HFFc6 (cell line): ENCODE measurements around the gene LMTK2. TPM values are rescaled to one million over a fixed set of nuclear protein-coding genes. Genes with fewer than 3 reads are reported as not detected.
A peak's percentile ranks its signal among the peaks of the same experiment; 100 is the strongest.

Source experiments
- DNase-seq: peaks from one replicate; pipeline ENCODE4 v3.0.0-alpha.2; 2018
- H3K27ac Mint-ChIP-seq: 2 replicates; pipeline ENCODE4 v1.8.0; 2020; ENCODE audit warnings: mild to moderate bottlenecking, mixed read lengths
- H3K27me3 Mint-ChIP-seq: 2 replicates; pipeline ENCODE4 v1.8.0; 2021; ENCODE audit warnings: mild to moderate bottlenecking, moderate library complexity, mixed read lengths; ENCODE audit not compliant: insufficient read depth
- H3K36me3 Mint-ChIP-seq: 2 replicates; pipeline ENCODE4 v1.8.0; 2021; ENCODE audit warnings: low read depth, mixed read lengths
- H3K4me1 Mint-ChIP-seq: 2 replicates; pipeline ENCODE4 v1.8.0; 2020; ENCODE audit warnings: low read depth, mixed read lengths
- H3K4me3 Mint-ChIP-seq: 2 replicates; pipeline ENCODE4 v1.8.0; 2020; ENCODE audit warnings: mild to moderate bottlenecking, moderate library complexity, mixed read lengths
- H3K9me3 Mint-ChIP-seq: 2 replicates; pipeline ENCODE4 v1.8.0; 2020; ENCODE audit warnings: mild to moderate bottlenecking, mixed read lengths
- total RNA-seq, 6 experiments: library from RNA; stranded (reverse); fragmentation: NEBNext Ultra II Directional; extraction: Animal tissue kit (Norgen Biotek cat#: 25700); gene quantifications; 2 replicates in 1 of 6; 3 replicates in 5 of 6; pipeline ENCODE4 v1.2.3, GENCODE V29; 2021
- TF ChIP-seq, protein P1 (sequence below): fragments of 200-600 bp; sonication (generic); IDR thresholded peaks from 2 replicates; pipeline ENCODE4 v1.5.0; 2021; ENCODE audit warnings: antibody characterized with exemption, mild to moderate bottlenecking

Gene LMTK2
- total RNA-seq, 6 experiments from 2014 or later = 9.2 to 13.5 (median 10.0) TPM

DNA sequence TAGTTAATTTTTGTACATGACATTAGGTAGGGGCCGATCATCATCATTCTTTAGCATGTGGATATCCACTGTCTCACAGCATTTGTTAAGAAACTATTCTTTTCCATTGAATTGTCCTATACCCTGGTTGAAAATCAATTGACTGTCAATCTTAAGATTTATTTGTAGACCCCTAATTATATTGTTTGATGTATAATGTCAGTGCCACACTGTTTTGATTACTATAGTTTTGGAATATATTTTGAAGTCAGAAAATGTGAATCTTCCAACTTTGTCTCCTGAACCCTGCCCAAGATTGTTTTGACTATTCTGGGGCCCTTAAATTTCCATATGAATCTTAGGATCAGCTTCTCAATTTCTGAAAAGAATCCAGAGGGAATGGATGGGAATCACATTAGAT, 6.6 kb upstream of the LMTK2 start:
- peaks cover 47% of the 10 kb centered on the region for H3K9me3 Mint-ChIP-seq
- TF ChIP-seq, protein P1, sequence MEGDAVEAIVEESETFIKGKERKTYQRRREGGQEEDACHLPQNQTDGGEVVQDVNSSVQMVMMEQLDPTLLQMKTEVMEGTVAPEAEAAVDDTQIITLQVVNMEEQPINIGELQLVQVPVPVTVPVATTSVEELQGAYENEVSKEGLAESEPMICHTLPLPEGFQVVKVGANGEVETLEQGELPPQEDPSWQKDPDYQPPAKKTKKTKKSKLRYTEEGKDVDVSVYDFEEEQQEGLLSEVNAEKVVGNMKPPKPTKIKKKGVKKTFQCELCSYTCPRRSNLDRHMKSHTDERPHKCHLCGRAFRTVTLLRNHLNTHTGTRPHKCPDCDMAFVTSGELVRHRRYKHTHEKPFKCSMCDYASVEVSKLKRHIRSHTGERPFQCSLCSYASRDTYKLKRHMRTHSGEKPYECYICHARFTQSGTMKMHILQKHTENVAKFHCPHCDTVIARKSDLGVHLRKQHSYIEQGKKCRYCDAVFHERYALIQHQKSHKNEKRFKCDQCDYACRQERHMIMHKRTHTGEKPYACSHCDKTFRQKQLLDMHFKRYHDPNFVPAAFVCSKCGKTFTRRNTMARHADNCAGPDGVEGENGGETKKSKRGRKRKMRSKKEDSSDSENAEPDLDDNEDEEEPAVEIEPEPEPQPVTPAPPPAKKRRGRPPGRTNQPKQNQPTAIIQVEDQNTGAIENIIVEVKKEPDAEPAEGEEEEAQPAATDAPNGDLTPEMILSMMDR = no peak
- H3K4me3 Mint-ChIP-seq = no peak overlapping the region
- H3K27me3 Mint-ChIP-seq = no peaks in the 10 kb centered on the region; the same call in none of the 2 replicates
- no peak overlapping the region for H3K27ac Mint-ChIP-seq
- peaks cover 13% of the 10 kb centered on the region for H3K36me3 Mint-ChIP-seq
- no peaks in the 10 kb centered on the region for H3K4me1 Mint-ChIP-seq
- DNase-seq = no peak

DNA sequence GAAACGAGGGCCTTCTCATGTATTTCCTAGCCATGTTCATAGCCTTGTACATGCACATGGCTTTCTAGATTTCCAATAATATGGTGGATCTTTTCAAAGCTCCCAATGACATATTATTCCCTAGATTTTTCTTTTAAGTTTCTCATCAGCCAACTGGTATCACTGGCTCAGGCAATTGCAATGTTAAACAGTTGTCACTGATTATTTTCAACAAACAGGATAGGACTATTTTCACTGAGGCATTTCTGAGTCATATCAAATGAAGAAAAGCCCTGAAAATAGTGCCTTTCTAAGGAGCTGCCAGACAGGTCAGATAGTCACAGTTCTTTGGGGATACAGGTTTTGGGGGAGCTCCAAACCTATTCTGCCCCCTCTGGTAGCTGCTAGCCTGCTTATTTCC, 4.5 kb upstream of the LMTK2 start:
- Mint-ChIP-seq H3K27me3 (no peaks in the 10 kb centered on the region; the same call in none of the 2 replicates), H3K36me3 (peaks cover 13% of the 10 kb centered on the region), H3K4me3 (no peak overlapping the region), H3K4me1 (0 out of 2 replicates have a peak, but pooled peaks cover 5% of the 10 kb centered on the region), H3K9me3 (peaks cover 42% of the 10 kb centered on the region), H3K27ac (no peak overlapping the region)
- TF ChIP-seq, protein P1 = no peak
- DNase-seq = no peak

DNA sequence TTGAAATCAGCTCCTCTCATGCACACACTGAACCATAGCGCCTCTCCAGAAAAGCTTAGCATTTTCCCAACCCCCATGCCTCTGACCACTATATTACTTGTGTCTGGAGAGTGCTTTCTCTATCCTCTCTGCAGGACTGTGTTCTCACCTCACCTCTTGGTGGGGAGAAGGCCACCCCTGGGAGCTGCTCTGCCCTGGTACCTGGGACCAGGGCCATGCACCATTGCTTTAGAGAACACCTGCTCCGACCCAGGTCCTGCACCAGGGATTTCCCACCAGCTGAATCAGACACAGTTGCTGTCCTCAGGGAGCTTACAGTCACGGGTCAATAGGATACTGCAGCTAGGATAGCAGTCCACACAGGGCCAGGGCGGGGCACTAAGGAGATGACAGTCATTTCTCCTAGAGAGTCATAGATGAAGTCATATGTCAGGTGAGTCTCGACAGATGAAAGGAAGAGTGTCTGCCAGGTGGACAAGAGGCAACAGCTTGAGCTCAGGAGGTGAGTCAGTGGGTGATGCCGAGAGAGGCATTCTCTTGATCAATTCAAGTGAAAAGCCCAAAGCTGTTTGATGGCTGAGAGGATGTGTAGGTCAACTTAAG, 619 bp upstream of the LMTK2 start:
- TF ChIP-seq, protein P1 = no peak
- Mint-ChIP-seq H3K27ac (no peak overlapping the region), H3K27me3 (no peaks in the 10 kb centered on the region; the same call in 1 of the 2 replicates), H3K4me1 (peaks cover 20% of the 10 kb centered on the region), H3K9me3 (peaks cover 10% of the 10 kb centered on the region), H3K36me3 (peaks cover 4% of the 10 kb centered on the region; the same call in 1 of the 2 replicates), H3K4me3 (peak overlapping the region; percentile 18; the same call in 1 of the 2 replicates)
- no peak for DNase-seq

DNA sequence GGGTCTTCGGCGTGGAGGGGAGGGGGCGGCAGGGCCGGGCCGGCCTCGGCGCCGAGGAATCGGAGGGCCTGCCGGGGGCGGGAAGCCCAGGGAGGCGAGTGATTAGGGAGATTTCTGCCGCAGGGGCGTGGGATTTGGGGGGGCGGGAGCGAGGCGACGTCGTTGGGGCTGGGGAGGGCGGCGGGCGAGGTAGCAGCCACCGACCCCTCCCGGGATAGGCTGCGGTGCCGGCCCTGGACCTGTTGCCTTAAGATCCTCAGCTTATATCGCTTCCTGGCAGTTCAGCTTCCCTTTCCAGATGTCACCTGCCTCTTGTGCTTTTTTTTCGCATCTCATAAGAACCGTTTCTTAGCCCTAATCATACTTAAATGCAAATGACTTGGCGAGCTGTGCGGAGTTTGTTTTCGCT, 655 bp downstream of the LMTK2 start:
- H3K4me1 Mint-ChIP-seq = peaks cover 20% of the 10 kb centered on the region
- DNase-seq = no peak
- no peaks in the 10 kb centered on the region for H3K9me3 Mint-ChIP-seq
- TF ChIP-seq, protein P1 = no peak
- H3K36me3 Mint-ChIP-seq = 0 out of 2 replicates have a peak, but pooled peaks cover under 1% of the 10 kb centered on the region
- H3K27me3 Mint-ChIP-seq = no peaks in the 10 kb centered on the region; the same call in 1 of the 2 replicates
- peak overlapping the region; percentile 46 for H3K27ac Mint-ChIP-seq
- peak overlapping the region; percentile 90 for H3K4me3 Mint-ChIP-seq

DNA sequence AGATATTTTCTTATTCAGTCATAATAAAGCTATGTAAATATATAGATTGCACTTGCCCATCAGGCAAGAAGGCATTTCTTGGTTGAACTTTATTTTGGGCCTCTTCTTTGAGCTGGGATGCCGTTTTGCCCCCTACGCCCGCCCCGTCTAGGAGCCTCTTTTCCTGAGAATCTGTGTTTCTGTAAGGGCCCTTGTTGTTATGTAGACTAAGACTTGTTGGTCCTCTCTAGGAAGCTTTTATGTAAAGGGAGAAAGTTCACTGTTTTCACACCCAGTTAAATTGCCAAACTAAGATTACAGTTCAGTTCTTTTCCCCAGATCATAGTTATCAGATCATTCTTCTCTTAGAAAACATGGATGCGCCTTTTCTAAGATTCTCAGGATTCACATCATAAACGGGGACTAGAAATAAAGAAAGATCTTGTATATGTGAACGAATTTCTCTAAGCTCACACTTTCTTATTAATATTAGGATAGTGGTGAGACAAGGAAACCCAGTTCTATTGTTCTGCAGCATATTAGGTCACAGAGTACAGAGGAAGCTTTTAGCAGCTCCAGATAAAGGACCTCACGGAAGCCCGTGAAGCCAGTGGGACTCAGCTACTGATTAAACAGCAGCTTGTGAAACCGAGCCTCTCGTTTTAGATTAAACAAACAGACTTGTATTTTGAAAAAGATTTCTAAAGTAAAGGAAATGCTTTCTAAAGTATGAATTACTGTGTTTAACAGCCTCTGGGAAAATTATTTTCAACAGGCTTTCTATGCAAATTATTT, 3.8 kb downstream of the LMTK2 start:
- H3K27me3 Mint-ChIP-seq = no peaks in the 10 kb centered on the region; the same call in 1 of the 2 replicates
- peaks cover 5% of the 10 kb centered on the region; the same call in 1 of the 2 replicates for H3K36me3 Mint-ChIP-seq
- no peaks in the 10 kb centered on the region for H3K9me3 Mint-ChIP-seq
- H3K4me3 Mint-ChIP-seq = no peak overlapping the region
- TF ChIP-seq, protein P1 = no peak
- DNase-seq = no peak
- H3K4me1 Mint-ChIP-seq = peaks cover 20% of the 10 kb centered on the region
- H3K27ac Mint-ChIP-seq = no peak overlapping the region
